Measurements from ENCODE around the gene UNC13D.

GRCh38 chr17:75808905-75809621, 35.1 kb downstream of the UNC13D start:
- TF ChIP-seq CTCF (IDR thresholded peaks at IDR 0.05; ENCODE audit: insufficient read depth, low read depth, low read length) (no peak), EZH2 (IDR thresholded peaks at IDR 0.05; ENCODE audit: insufficient read depth, low read length) (no peak)
